ENCODE measurements around the gene THRSP. TPM values are rescaled to one million over a fixed set of nuclear protein-coding genes. Genes with fewer than 3 reads are reported as not detected.
"Not testable (repeated sequence)": the region's sequence is repeated elsewhere in the genome, so short reads cannot be mapped to it uniquely, and the experiment has no call there.

Gene THRSP
- total and polyA plus RNA-seq, 8 donors: 0.33 to 1.4 (median 0.55) TPM; not detected in 5

GRCh38 chr11:78080818-78081495 lies 17.3 kb downstream of the THRSP start:
- peak overlapping the region in 1 of 5 donors; percentile 92 for H3K27ac ChIP-seq
- no peaks in the 10 kb centered on the region for H3K36me3 ChIP-seq
- H3K9me3 ChIP-seq: no peaks in the 10 kb centered on the region
- WGBS, 5 donors: 75 to 85% (median 79%) methylated on average over 11 of the region's 11 CpGs
- H3K27me3 ChIP-seq: no peaks in the 10 kb centered on the region
- DNase-seq: peak in 1 of 2 donors; percentile 22
- no peak for TF ChIP-seq CTCF (IDR thresholded peaks at IDR 0.05)
- no peak for TF ChIP-seq POLR2AphosphoS5 (IDR thresholded peaks at IDR 0.05)
- no peak for TF ChIP-seq EP300 (IDR thresholded peaks at IDR 0.05)
- TF ChIP-seq POLR2A (IDR thresholded peaks at IDR 0.05): no peak
- H3K4me3 ChIP-seq: no peak overlapping the region
- H3K4me1 ChIP-seq: peaks cover 31 to 44% (median 36%) of the 10 kb centered on the region in 4 donors
- intact Hi-C loops (cut with DNase I; ENCODE audit: low total_unique reads): no loop called here

- intact Hi-C loops (cut with DNase I; ENCODE audit: low total_unique reads): no loop called here
Measured at GRCh38 chr11:78081583-78081982, 17.9 kb downstream of the THRSP start.

GRCh38 chr11:78082146-78082545 lies 18.5 kb downstream of the THRSP start:
- no peaks in the 10 kb centered on the region for H3K27me3 ChIP-seq
- no peak for DNase-seq
- TF ChIP-seq EP300 (IDR thresholded peaks at IDR 0.05) (no peak), CTCF (IDR thresholded peaks at IDR 0.05) (no peak), POLR2A (IDR thresholded peaks at IDR 0.05) (no peak), POLR2AphosphoS5 (IDR thresholded peaks at IDR 0.05) (no peak)
- H3K4me1 ChIP-seq: peaks cover 20 to 32% (median 24%) of the 10 kb centered on the region in 4 donors
- H3K9me3 ChIP-seq: no peaks in the 10 kb centered on the region
- WGBS, 5 donors: 88 to 91% (median 90%) methylated on average over 8 of the region's 8 CpGs
- H3K4me3 ChIP-seq: no peak overlapping the region
- intact Hi-C loops (cut with DNase I; ENCODE audit: low total_unique reads): no loop called here
- no peaks in the 10 kb centered on the region for H3K36me3 ChIP-seq
- H3K27ac ChIP-seq: no peak overlapping the region

More at GRCh38 chr11:78081583-78081982, 17.9 kb downstream of the THRSP start:
- Histone ChIP-seq H3K4me1 (peaks cover 26 to 38% (median 29%) of the 10 kb centered on the region in 4 donors), H3K27me3 (no peaks in the 10 kb centered on the region), H3K27ac (no peak overlapping the region), H3K4me3 (no peak overlapping the region), H3K36me3 (no peaks in the 10 kb centered on the region), H3K9me3 (no peaks in the 10 kb centered on the region)
- TF ChIP-seq POLR2AphosphoS5 (IDR thresholded peaks at IDR 0.05): no peak
- TF ChIP-seq POLR2A (IDR thresholded peaks at IDR 0.05): no peak
- no peak for TF ChIP-seq CTCF (IDR thresholded peaks at IDR 0.05)
- no peak for TF ChIP-seq EP300 (IDR thresholded peaks at IDR 0.05)
- WGBS, 5 donors: 80 to 93% (median 89%) methylated on average over 6 of the region's 6 CpGs
- no peak for DNase-seq

- TF ChIP-seq POLR2AphosphoS5 (IDR thresholded peaks at IDR 0.05) (no peak), EP300 (IDR thresholded peaks at IDR 0.05) (no peak), CTCF (IDR thresholded peaks at IDR 0.05) (no peak)
- no peaks in the 10 kb centered on the region for H3K27me3 ChIP-seq
- peaks cover 12 to 23% (median 15%) of the 10 kb centered on the region in 4 donors for H3K4me1 ChIP-seq
- 72 to 86% (median 84%) methylated on average over 3 to 4 of the region's 4 CpGs for WGBS, 5 donors
- no peaks in the 10 kb centered on the region for H3K9me3 ChIP-seq
- no peak overlapping the region for H3K27ac ChIP-seq
- H3K36me3 ChIP-seq: no peaks in the 10 kb centered on the region
- intact Hi-C loops (cut with DNase I; ENCODE audit: low total_unique reads): no loop called here
- peak in 1 of 2 donors; percentile 22 for DNase-seq
- H3K4me3 ChIP-seq: no peak overlapping the region
Measured at GRCh38 chr11:78083021-78083420, 19.4 kb downstream of the THRSP start.

- WGBS, 5 donors: 63 to 77% (median 70%) methylated on average over 8 of the region's 8 CpGs
- intact Hi-C loops (cut with DNase I; ENCODE audit: low total_unique reads): not testable (repeated sequence)
Measured at GRCh38 chr11:78084506-78084905, 20.8 kb downstream of the THRSP start.

More at GRCh38 chr11:78084506-78084905, 20.8 kb downstream of the THRSP start:
- H3K4me1 ChIP-seq: peaks cover 0 to 12% (median 6%) of the 10 kb centered on the region in 4 donors
- not testable (repeated sequence) for H3K27me3 ChIP-seq, H3K9me3 ChIP-seq, H3K4me3 ChIP-seq, H3K27ac ChIP-seq, DNase-seq, H3K36me3 ChIP-seq

All from stomach (tissue), 9 donors.